Thyroid gland (tissue), 4 donors: ENCODE results near the gene SMG6.

Source experiments
- CTCF ChIP-seq, 6 experiments: fragments of 200-600 bp in 3 of 6; fragments of 450-650 bp in 3 of 6; sonication (generic) in 3 of 6; IDR thresholded peaks; one replicate each; pipeline ENCODE4 v1.5.1; 2016 to 2019; ENCODE audit warnings: antibody characterized with exemption in 6 of 6, mild to moderate bottlenecking in 2 of 6, inconsistent platforms in 1 of 6, moderate library complexity in 1 of 6
- POLR2A ChIP-seq, 2 donors: fragments of 450-650 bp; IDR thresholded peaks; one replicate each; pipeline ENCODE4 v1.6.1; 2017; ENCODE audit warnings: antibody characterized with exemption in 2 of 2, mild to moderate bottlenecking in 2 of 2, moderate library complexity in 1 of 2

DNA sequence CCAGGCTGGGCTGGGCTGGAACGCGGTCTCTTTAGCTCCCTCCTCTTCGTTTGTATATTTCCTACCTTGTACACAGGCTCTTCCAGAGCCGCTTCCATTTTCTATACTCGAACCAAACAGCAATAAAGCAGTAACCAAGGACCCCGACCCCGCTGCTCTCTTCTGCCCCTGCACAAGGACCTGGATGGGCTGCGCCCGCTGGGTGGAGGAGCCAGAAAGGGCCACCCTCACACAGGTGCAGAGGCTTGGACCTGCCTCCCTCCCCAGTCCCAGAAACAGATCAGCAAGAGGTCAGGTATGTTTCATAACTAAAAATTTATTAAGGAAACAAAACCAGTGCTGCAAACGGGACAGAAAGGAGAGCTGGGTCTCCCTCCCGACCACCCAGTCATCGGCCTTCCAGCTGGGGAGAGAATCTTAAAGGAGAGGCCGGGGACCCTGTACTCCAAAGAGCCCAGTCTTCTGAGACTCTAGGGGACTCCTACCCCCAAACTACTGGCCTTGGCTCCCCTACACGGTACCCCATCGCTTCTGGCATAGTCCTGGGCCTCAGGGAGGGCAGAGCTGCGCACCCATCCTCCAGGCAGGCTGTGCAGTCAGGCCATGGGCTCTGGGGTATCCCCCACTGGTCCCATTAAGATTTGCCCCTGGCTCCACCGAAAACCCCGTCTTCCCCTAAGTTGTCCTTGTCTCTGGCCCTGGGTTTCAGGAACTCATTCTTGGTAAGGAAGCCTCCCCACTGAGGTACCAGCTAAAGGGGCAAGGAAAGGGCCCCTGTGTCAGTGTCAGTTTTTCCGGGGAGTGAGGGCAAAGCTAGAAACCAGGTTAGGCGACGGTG is 243.8 kb downstream of the SMG6 start:
- no peak for TF ChIP-seq CTCF (IDR thresholded peaks at IDR 0.05)
- TF ChIP-seq POLR2A (IDR thresholded peaks at IDR 0.05), result no peak
